H9 (cell line): ENCODE data around the gene TRMT2A. TPM values are rescaled to one million over a fixed set of nuclear protein-coding genes. Genes with fewer than 3 reads are reported as not detected.

Experiments used
- DNase-seq: peaks from one replicate; pipeline ENCODE4 v3.0.0-alpha.2; 2017
- H2AFZ ChIP-seq: one replicate; pipeline ENCODE4 v1.6.1; 2013; ENCODE audit warnings: mild to moderate bottlenecking, low read length, control low read depth, moderate library complexity
- H2AK5ac ChIP-seq: 2 replicates; pipeline ENCODE4 v1.6.1; 2013; ENCODE audit warnings: low read length, control low read depth, mixed read lengths; ENCODE audit not compliant: insufficient read length
- H2BK120ac ChIP-seq: one replicate; pipeline ENCODE4 v1.6.1; 2013; ENCODE audit warnings: low read depth, mild to moderate bottlenecking, low read length, control low read depth, inconsistent platforms; ENCODE audit not compliant: poor library complexity, severe bottlenecking
- H2BK12ac ChIP-seq: 2 replicates; pipeline ENCODE4 v1.6.1; 2013; ENCODE audit warnings: low read length, control low read depth, mixed read lengths, low read depth; ENCODE audit not compliant: insufficient read length
- H2BK15ac ChIP-seq: 2 replicates; pipeline ENCODE4 v1.6.1; 2013; ENCODE audit warnings: low read depth, low read length, control low read depth
- H2BK20ac ChIP-seq: one replicate; pipeline ENCODE4 v1.6.1; 2013; ENCODE audit warnings: low read depth, mild to moderate bottlenecking, low read length, control low read depth, inconsistent platforms; ENCODE audit not compliant: poor library complexity, severe bottlenecking
- H2BK5ac ChIP-seq: 2 replicates; pipeline ENCODE4 v1.6.1; 2013; ENCODE audit warnings: low read length, control low read depth, mixed read lengths; ENCODE audit not compliant: insufficient read length
- H3K14ac ChIP-seq: 2 replicates; pipeline ENCODE4 v1.6.1; 2013; ENCODE audit warnings: low read length, control low read depth; ENCODE audit not compliant: insufficient read depth
- H3K18ac ChIP-seq: 2 replicates; pipeline ENCODE4 v1.6.1; 2013; ENCODE audit warnings: low read depth, mild to moderate bottlenecking, mixed read lengths, low read length, control low read depth; ENCODE audit not compliant: insufficient read length
- H3K23ac ChIP-seq: 2 replicates; pipeline ENCODE4 v1.6.1; 2013; ENCODE audit warnings: low read length, control low read depth, mixed read lengths, low read depth; ENCODE audit not compliant: insufficient read length
- H3K23me2 ChIP-seq: 2 replicates; pipeline ENCODE4 v1.6.1; 2013; ENCODE audit warnings: low read depth, mild to moderate bottlenecking, mixed read lengths, low read length, control low read depth; ENCODE audit not compliant: insufficient read length, poor library complexity, severe bottlenecking
- H3K27ac ChIP-seq: 2 replicates; pipeline ENCODE4 v1.5.1; 2013; ENCODE audit warnings: low read length, control low read depth, mixed read lengths, low read depth; ENCODE audit not compliant: insufficient read length
- H3K27me3 ChIP-seq: 2 replicates; pipeline ENCODE4 v1.6.1; 2013; ENCODE audit warnings: low read length, control low read depth, inconsistent platforms; ENCODE audit not compliant: insufficient read depth
- H3K4ac ChIP-seq: 2 replicates; pipeline ENCODE4 v1.6.1; 2013; ENCODE audit warnings: low read depth, mild to moderate bottlenecking, control low read depth, inconsistent platforms, low read length, moderate library complexity
- H3K4me1 ChIP-seq: 2 replicates; pipeline ENCODE4 v1.6.1; 2013; ENCODE audit warnings: low read length, control low read depth, inconsistent platforms; ENCODE audit not compliant: insufficient read depth
- H3K4me2 ChIP-seq: 2 replicates; pipeline ENCODE4 v1.6.1; 2013; ENCODE audit warnings: low read length, control low read depth, mixed read lengths; ENCODE audit not compliant: insufficient read length, insufficient read depth
- H3K56ac ChIP-seq: 2 replicates; pipeline ENCODE4 v1.6.1; 2013; ENCODE audit warnings: low read depth, mild to moderate bottlenecking, mixed read lengths, low read length, control low read depth; ENCODE audit not compliant: insufficient read length
- H3K79me1 ChIP-seq: 2 replicates; pipeline ENCODE4 v1.6.1; 2013; ENCODE audit warnings: low read depth, mild to moderate bottlenecking, moderate library complexity, low read length, control low read depth, inconsistent platforms; ENCODE audit not compliant: insufficient read depth, poor library complexity, severe bottlenecking
- H3K79me2 ChIP-seq: 2 replicates; pipeline ENCODE4 v1.6.1; 2013; ENCODE audit warnings: low read length, control low read depth, inconsistent platforms; ENCODE audit not compliant: insufficient read depth
- H3K9ac ChIP-seq: 2 replicates; pipeline ENCODE4 v1.6.1; 2013; ENCODE audit warnings: low read length, control low read depth, mixed read lengths; ENCODE audit not compliant: insufficient read length; ENCODE audit errors: extremely low read depth
- H3K9me3 ChIP-seq: one replicate; pipeline ENCODE4 v1.6.1; 2013; ENCODE audit warnings: low read depth, low read length, inconsistent platforms; ENCODE audit not compliant: control insufficient read depth
- H3T11ph ChIP-seq: one replicate; pipeline ENCODE4 v1.6.1; 2013; ENCODE audit warnings: mild to moderate bottlenecking, low read length, control low read depth, inconsistent platforms
- H4K20me1 ChIP-seq: one replicate; pipeline ENCODE4 v1.6.1; 2013; ENCODE audit not compliant: control insufficient read depth, insufficient read length, insufficient read depth
- H4K5ac ChIP-seq: 2 replicates; pipeline ENCODE4 v1.6.1; 2013; ENCODE audit warnings: low read depth, mild to moderate bottlenecking, mixed read lengths, low read length, control low read depth; ENCODE audit not compliant: insufficient read length
- H4K8ac ChIP-seq: replicated peaks from 2 replicates; pipeline ENCODE4 v1.6.1; 2013; ENCODE audit warnings: low read length, control low read depth, mixed read lengths, low read depth; ENCODE audit not compliant: insufficient read length
- H4K91ac ChIP-seq: 2 replicates; pipeline ENCODE4 v1.6.1; 2013; ENCODE audit warnings: low read depth, mild to moderate bottlenecking, moderate library complexity, mixed read lengths, low read length, control low read depth; ENCODE audit not compliant: insufficient read length
- H3K27ac Mint-ChIP-seq, 3 experiments: 2 replicates in 2 of 3; 3 replicates in 1 of 3; pipeline ENCODE4 v1.8.0; 2020 to 2021; ENCODE audit warnings: mixed read lengths in 3 of 3, mild to moderate bottlenecking in 1 of 3, moderate library complexity in 1 of 3
- H3K27me3 Mint-ChIP-seq: 2 replicates; pipeline ENCODE4 v1.8.0; 2021; ENCODE audit warnings: low read depth, mild to moderate bottlenecking, moderate library complexity, mixed read lengths
- H3K36me3 Mint-ChIP-seq, 3 experiments: 2 replicates in 2 of 3; 3 replicates in 1 of 3; pipeline ENCODE4 v1.8.0; 2020 to 2021; ENCODE audit warnings: low read depth in 3 of 3, mixed read lengths in 3 of 3; ENCODE audit not compliant: insufficient read depth in 1 of 3
- H3K4me1 Mint-ChIP-seq, 2 experiments: 2 replicates each; pipeline ENCODE4 v1.8.0; 2020; ENCODE audit warnings: mixed read lengths in 2 of 2
- H3K4me3 Mint-ChIP-seq, 2 experiments: 2 replicates in 1 of 2; 3 replicates in 1 of 2; pipeline ENCODE4 v1.8.0; 2020 to 2021; ENCODE audit warnings: mild to moderate bottlenecking in 2 of 2, mixed read lengths in 2 of 2, moderate library complexity in 1 of 2
- H3K9me3 Mint-ChIP-seq, 2 experiments: 2 replicates in 1 of 2; 3 replicates in 1 of 2; pipeline ENCODE4 v1.8.0; 2020; ENCODE audit warnings: mild to moderate bottlenecking in 2 of 2, mixed read lengths in 2 of 2, moderate library complexity in 1 of 2
- CTCF ChIP-seq: fragments of 200-600 bp; sonication (generic); conservative IDR thresholded peaks from 3 replicates; pipeline ENCODE4 v1.8.0; 2021; ENCODE audit warnings: antibody characterized with exemption, mild to moderate bottlenecking
- WGBS: extraction: QIAGEN DNeasy Blood & Tissue Kit; methylation state at CpG from one replicate; pipeline ENCODE4 v1.1.7; 2013; ENCODE audit warnings: missing lambda C conversion rate, low lambda C conversion rate, mixed read lengths; ENCODE audit not compliant: insufficient read length; ENCODE audit errors: extremely low coverage; 5-methylcytosine and 5-hydroxymethylcytosine counted together
- total RNA-seq: library from RNA; stranded (reverse); gene quantifications from 2 replicates; pipeline ENCODE4 v1.2.1, GENCODE V29; 2021

The TRMT2A gene
- total RNA-seq, 1 experiment from 2014 or later: 58.2 TPM

- Histone ChIP-seq H4K8ac (no peak overlapping the region), H2BK120ac (no peak overlapping the region), H3K9ac (no peak overlapping the region), H4K20me1 (no peaks in the 10 kb centered on the region), H2AFZ (no peak overlapping the region), H3K27me3 (no peaks in the 10 kb centered on the region), H3K23ac (no peak overlapping the region), H2BK20ac (no peak overlapping the region), H3K56ac (no peak overlapping the region), H3K18ac (no peak overlapping the region), H3K79me2 (no peaks in the 10 kb centered on the region), H3K4me2 (no peak overlapping the region), H2BK5ac (no peak overlapping the region), H3K23me2 (peaks cover 5% of the 10 kb centered on the region), H3K27ac (no peak overlapping the region), H2AK5ac (no peak overlapping the region), H3K9me3 (no peaks in the 10 kb centered on the region), H2BK12ac (no peak overlapping the region), H3K79me1 (no peaks in the 10 kb centered on the region), H3K4me1 (no peaks in the 10 kb centered on the region), H2BK15ac (no peak overlapping the region), H4K5ac (no peak overlapping the region), H3K14ac (no peak overlapping the region), H4K91ac (no peak overlapping the region), H3K4ac (no peak overlapping the region), H3T11ph (no peak overlapping the region)
- Mint-ChIP-seq H3K27ac (no peak overlapping the region), H3K36me3 (no peaks in the 10 kb centered on the region), H3K27me3 (no peaks in the 10 kb centered on the region), H3K9me3 (no peaks in the 10 kb centered on the region), H3K4me1 (peaks cover 6 to 14% of the 10 kb centered on the region in 2 experiments), H3K4me3 (0 out of 5 replicates have a peak overlapping the region, but pooled peaks of 1 of the 2 experiments have one; percentile 23)
- no CpG with 5 or more reads among the region's 17 CpGs for WGBS
- TF ChIP-seq CTCF: peak; percentile 98
- DNase-seq: peak; percentile 89
Observed at GRCh38 chr22:20156611-20157429, 39.8 kb upstream of the TRMT2A start.
